Prostate gland (tissue), 2 donors: ENCODE results near the gene MAD1L1. TPM values are rescaled to one million over a fixed set of nuclear protein-coding genes. Genes with fewer than 3 reads are reported as not detected.

Experiments used
- DNase-seq: peaks from one replicate; pipeline ENCODE4 v3.0.0-alpha.2; 2019; ENCODE audit warnings: low spot score
- H3K27ac ChIP-seq, 2 donors: fragments of 200-600 bp; sonication (generic); 2 replicates each; pipeline ENCODE4 v1.5.1; 2017 to 2019
- H3K27me3 ChIP-seq: fragments of 200-600 bp; sonication (generic); replicated peaks from 2 replicates; pipeline ENCODE4 v1.5.1; 2019; ENCODE audit not compliant: insufficient read depth
- H3K36me3 ChIP-seq, 2 donors: fragments of 200-600 bp; sonication (generic); 1 replicate in 1 of 2; 2 replicates in 1 of 2; pipeline versions ENCODE4 v1.5.1 to v1.8.1; 2017 to 2019
- H3K4me1 ChIP-seq: fragments of 200-600 bp; sonication (generic); replicated peaks from 2 replicates; pipeline ENCODE4 v1.5.1; 2019
- H3K4me3 ChIP-seq, 2 donors: fragments of 200-600 bp; sonication (generic); 2 replicates each; pipeline ENCODE4 v1.5.1; 2017 to 2019
- H3K9me3 ChIP-seq: fragments of 200-600 bp; sonication (generic); 2 replicates; pipeline ENCODE4 v1.5.1; 2017
- POLR2A ChIP-seq: fragments of 450-650 bp; IDR thresholded peaks from one replicate; pipeline ENCODE4 v1.6.1; 2016; ENCODE audit warnings: antibody characterized with exemption, mild to moderate bottlenecking
- POLR2AphosphoS5 ChIP-seq: sonication (generic); formaldehyde crosslinking; IDR thresholded peaks from one replicate; pipeline ENCODE4 v1.6.1; 2017; ENCODE audit warnings: antibody characterized with exemption
- WGBS: methylation state at CpG from one replicate; pipeline ENCODE4 v1.1.5; 2018; 5-methylcytosine and 5-hydroxymethylcytosine counted together
- intact Hi-C: fragments of 100-400 bp; cut with DNase I; formaldehyde crosslinking; loops from one replicate; pipeline ENCODE4 v1.14.2; 2022
- total RNA-seq, 2 donors: library from RNA; depleted of rRNA; stranded (reverse); fragments of >200 nt; gene quantifications; one replicate each; pipeline ENCODE4 v1.1.0, GENCODE V29; 2016
- TF ChIP-seq, protein P1 (sequence below), 4 experiments: fragments of 200-600 bp in 2 of 4; fragments of 450-650 bp in 2 of 4; sonication (generic) in 2 of 4; IDR thresholded peaks; 1 replicate in 3 of 4; 2 replicates in 1 of 4; pipeline ENCODE4 v1.5.1; 2016 to 2019; ENCODE audit warnings: antibody characterized with exemption in 4 of 4, mild to moderate bottlenecking in 2 of 4, moderate library complexity in 2 of 4

MAD1L1 gene
- total RNA-seq, 2 donors from 2014 or later: 79.3 to 91.9 TPM

DNA sequence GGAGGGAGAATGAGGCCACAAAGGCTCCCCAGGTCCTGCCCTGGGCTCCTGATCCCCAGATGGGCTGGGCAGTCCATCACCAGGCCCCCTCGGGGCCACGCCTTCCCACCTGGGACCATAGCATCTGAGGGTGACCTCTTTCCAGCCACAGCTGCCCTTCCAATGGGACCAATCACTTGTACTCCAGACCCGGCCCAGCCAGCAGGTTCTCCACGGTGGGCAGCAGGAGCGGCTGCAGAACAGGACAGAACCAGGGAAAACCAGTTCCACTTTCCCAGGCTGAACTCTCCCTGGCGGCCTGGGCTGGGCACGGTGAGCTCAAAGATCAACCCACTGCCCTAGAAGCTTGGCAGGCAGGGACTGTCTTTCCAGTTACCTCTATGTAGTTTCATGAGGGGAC is 257.6 kb downstream of the MAD1L1 start:
- Histone ChIP-seq H3K4me3 (no peak overlapping the region), H3K27me3 (no peaks in the 10 kb centered on the region), H3K27ac (no peak overlapping the region), H3K9me3 (no peaks in the 10 kb centered on the region), H3K4me1 (no peaks in the 10 kb centered on the region), H3K36me3 (peaks cover 0 to 5% of the 10 kb centered on the region in 2 donors)
- intact Hi-C loops: no loop called here
- TF ChIP-seq POLR2AphosphoS5 (no peak), POLR2A (no peak)
- TF ChIP-seq, protein P1, sequence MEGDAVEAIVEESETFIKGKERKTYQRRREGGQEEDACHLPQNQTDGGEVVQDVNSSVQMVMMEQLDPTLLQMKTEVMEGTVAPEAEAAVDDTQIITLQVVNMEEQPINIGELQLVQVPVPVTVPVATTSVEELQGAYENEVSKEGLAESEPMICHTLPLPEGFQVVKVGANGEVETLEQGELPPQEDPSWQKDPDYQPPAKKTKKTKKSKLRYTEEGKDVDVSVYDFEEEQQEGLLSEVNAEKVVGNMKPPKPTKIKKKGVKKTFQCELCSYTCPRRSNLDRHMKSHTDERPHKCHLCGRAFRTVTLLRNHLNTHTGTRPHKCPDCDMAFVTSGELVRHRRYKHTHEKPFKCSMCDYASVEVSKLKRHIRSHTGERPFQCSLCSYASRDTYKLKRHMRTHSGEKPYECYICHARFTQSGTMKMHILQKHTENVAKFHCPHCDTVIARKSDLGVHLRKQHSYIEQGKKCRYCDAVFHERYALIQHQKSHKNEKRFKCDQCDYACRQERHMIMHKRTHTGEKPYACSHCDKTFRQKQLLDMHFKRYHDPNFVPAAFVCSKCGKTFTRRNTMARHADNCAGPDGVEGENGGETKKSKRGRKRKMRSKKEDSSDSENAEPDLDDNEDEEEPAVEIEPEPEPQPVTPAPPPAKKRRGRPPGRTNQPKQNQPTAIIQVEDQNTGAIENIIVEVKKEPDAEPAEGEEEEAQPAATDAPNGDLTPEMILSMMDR (IDR thresholded peaks at IDR 0.05): no peak
- no peak for DNase-seq
- 86% methylated on average over 5 of the region's 7 CpGs for whole genome bisulfite sequencing

DNA sequence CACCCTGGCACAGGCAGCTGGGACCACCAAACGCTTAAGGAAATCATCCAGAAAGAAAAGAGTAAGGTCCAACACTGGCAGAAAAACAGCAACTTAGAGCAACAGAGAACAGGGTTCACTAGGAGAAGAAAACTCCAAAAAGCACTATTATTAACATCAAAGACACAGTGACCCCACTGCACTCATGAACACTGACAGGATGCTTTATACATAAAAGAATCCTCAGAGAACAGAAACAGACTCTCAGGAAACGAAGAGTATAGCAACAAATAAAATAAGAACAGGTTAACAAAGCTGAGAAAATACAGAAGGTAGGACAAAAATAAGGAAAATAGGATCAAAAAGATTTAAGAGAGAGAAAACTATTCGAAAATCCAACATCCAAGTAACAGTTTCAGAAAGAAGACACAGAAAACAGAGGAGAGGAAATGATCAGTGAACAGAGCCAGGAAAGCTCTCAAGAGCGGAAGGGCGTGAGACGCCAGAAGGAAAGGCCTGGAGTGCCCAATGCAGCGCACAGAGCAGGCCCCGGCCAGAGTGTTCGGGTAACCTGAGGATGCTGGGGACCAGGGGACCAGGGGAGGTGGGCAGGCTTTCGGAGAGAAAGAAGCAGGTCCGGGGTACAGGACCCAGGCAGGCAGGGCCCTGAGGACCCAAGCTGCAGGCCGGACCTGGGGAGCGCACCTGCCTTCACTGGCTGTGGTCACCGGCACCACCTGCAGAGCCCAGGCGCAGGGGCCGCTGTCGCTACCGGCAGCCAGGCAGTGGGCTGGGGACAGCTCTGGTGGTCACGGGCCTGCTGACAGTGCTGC is 258.2 kb downstream of the MAD1L1 start:
- Histone ChIP-seq H3K36me3 (peaks cover 0 to 5% of the 10 kb centered on the region in 2 donors), H3K27ac (no peak overlapping the region), H3K9me3 (no peaks in the 10 kb centered on the region), H3K4me1 (no peaks in the 10 kb centered on the region), H3K27me3 (no peaks in the 10 kb centered on the region), H3K4me3 (no peak overlapping the region)
- DNase-seq: no peak
- TF ChIP-seq POLR2AphosphoS5: no peak
- TF ChIP-seq POLR2A: no peak
- TF ChIP-seq, protein P1 (IDR thresholded peaks at IDR 0.05): no peak
- WGBS: 85% methylated on average over 19 of the region's 19 CpGs
- intact Hi-C loops: no loop called here

DNA sequence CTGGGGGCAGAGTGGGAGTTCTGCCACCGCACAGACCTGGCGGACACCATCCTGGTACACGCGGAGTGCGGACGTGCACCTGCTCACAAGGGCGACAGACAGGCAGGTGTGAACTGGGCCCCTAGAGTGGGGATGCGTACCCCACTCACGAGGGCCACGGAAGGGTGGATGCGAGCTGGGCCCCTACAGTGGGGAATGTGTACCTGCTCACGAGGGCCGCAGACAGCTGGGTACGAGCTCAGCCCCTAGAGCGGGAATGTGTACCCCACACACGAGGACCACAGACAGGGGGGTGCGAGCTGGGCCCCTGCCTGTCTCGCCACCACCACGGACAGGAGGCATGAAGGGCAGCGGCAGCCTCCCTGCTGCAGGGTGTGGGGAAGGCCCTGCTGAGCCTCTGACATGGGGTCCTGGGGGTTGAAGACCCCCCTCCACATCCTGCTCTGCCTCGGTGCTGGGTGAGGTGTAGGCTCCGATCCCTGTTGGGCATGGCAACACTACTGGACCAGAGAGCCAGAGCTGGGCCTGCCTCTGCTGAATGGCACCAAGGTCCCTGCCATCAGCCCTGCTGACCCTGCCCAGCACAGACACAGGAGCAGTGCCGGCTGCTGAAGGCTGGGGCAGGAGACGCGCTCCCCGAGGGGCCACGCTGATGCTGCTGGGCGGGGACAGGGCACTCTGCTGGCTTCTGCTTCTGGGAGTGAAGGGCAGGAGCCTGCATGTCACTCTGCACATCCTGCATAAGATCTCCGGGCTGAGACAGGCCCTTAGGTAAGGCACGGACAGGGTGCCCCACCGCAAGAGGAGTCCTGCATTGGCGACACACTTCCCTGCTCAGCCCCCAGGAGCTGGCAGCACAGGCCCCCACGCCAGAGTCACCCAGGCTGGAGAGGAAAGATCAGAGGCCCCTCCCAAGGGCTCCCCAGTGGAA is 259.2 kb downstream of the MAD1L1 start:
- no peak for DNase-seq
- H3K4me3 ChIP-seq: no peak overlapping the region
- H3K4me1 ChIP-seq: no peaks in the 10 kb centered on the region
- H3K27ac ChIP-seq: no peak overlapping the region
- no peaks in the 10 kb centered on the region for H3K27me3 ChIP-seq
- WGBS: 91% methylated on average over 28 of the region's 33 CpGs
- TF ChIP-seq, protein P1 (IDR thresholded peaks at IDR 0.05): no peak
- TF ChIP-seq POLR2AphosphoS5: no peak
- TF ChIP-seq POLR2A: no peak
- H3K36me3 ChIP-seq: peaks cover 0 to 5% of the 10 kb centered on the region in 2 donors
- intact Hi-C loops: no loop called here
- no peaks in the 10 kb centered on the region for H3K9me3 ChIP-seq

DNA sequence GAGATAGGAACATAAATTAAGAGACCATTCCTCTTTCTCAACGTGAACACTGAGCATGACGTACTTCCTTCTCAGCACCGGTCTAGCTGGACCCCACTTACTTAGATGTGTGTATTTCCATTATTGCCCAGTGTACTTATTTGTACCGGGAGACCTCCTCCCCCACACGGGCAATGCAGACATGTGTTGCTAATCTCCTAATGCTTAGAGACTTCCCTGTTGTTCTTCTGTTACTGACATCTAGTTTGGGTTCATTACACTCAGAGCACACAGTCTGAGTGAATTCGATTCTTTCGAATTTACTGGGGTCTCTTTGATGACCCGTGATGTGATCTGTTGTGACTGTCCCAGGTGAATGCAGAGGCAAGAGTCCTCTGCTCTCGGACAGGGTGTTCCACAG is 260.0 kb downstream of the MAD1L1 start:
- peaks cover 0 to 5% of the 10 kb centered on the region in 2 donors for H3K36me3 ChIP-seq
- H3K4me3 ChIP-seq: no peak overlapping the region
- no peaks in the 10 kb centered on the region for H3K27me3 ChIP-seq
- 88% methylated on average over 9 of the region's 9 CpGs for WGBS
- intact Hi-C loops: no loop called here
- H3K9me3 ChIP-seq: no peaks in the 10 kb centered on the region
- H3K4me1 ChIP-seq: no peaks in the 10 kb centered on the region
- DNase-seq: no peak
- no peak overlapping the region for H3K27ac ChIP-seq
- TF ChIP-seq, protein P1 (IDR thresholded peaks at IDR 0.05): no peak
- TF ChIP-seq POLR2A (no peak), POLR2AphosphoS5 (no peak)
